SK-N-SH (cell line): Measurements from ENCODE around the gene GJA3. TPM values are rescaled to one million over a fixed set of nuclear protein-coding genes. Genes with fewer than 3 reads are reported as not detected.

Experiments used
- CTCF ChIA-PET: fragments of 300-600, 350-600 bp; formaldehyde crosslinking; extraction: SDS; loops from one replicate; lab custom pipeline; 2021; lab: Yijun Ruan, JAX
- POLR2A ChIA-PET: fragments of 350-600 bp; sonication (Branson Sonifier 250); formaldehyde crosslinking; extraction: SDS; loops from one replicate; lab custom pipeline; 2020; ENCODE audit warnings: antibody characterized with exemption, inconsistent platforms; lab: Yijun Ruan, JAX
- DNase-seq: peaks from one replicate; pipeline ENCODE4 v3.0.0; 2012
- H2AFZ ChIP-seq: fragments of 200-600 bp; sonication (generic); 2 replicates; pipeline ENCODE4 v1.8.1; 2016; ENCODE audit warnings: antibody characterized with exemption, mild to moderate bottlenecking, low read depth
- H3F3A ChIP-seq: fragments of 200-600 bp; sonication (generic); replicated peaks from 2 replicates; pipeline ENCODE3; 2016; ENCODE audit warnings: antibody characterized with exemption, mild to moderate bottlenecking; ENCODE audit not compliant: insufficient read depth
- H3K27ac ChIP-seq, 2 experiments: fragments of 200-500 bp in 1 of 2; fragments of 200-600 bp in 1 of 2; sonication (Bioruptor generic) in 1 of 2; sonication (generic), shearing (Covaris generic) in 1 of 2; 2 replicates each; pipeline versions ENCODE4 v1.5.1 to v1.6.1; 2014 to 2016; ENCODE audit warnings: low read depth in 2 of 2, inconsistent platforms in 1 of 2, low read length in 1 of 2, mild to moderate bottlenecking in 1 of 2, mixed read lengths in 1 of 2
- H3K27me3 ChIP-seq: fragments of 200-600 bp; sonication (generic), shearing (Covaris generic); 2 replicates; pipeline ENCODE4 v1.6.1; 2016; ENCODE audit warnings: mixed run types; ENCODE audit not compliant: insufficient read depth
- H3K36me3 ChIP-seq, 2 experiments: fragments of 200-500 bp in 1 of 2; fragments of 200-600 bp in 1 of 2; sonication (Bioruptor generic) in 1 of 2; sonication (generic) in 1 of 2; replicated peaks in 1 of 2; 2 replicates each; pipeline versions ENCODE3 to v1.5.1; 2014 to 2016; ENCODE audit warnings: low read length in 1 of 2, mild to moderate bottlenecking in 1 of 2; ENCODE audit not compliant: insufficient read depth in 2 of 2, control insufficient read depth in 1 of 2
- H3K4me1 ChIP-seq, 2 experiments: fragments of 200-500 bp in 1 of 2; fragments of 200-600 bp in 1 of 2; sonication (Bioruptor generic) in 1 of 2; sonication (generic), shearing (Covaris generic) in 1 of 2; 2 replicates each; pipeline versions ENCODE4 v1.5.1 to v1.6.1; 2014 to 2016; ENCODE audit warnings: low read depth in 1 of 2, low read length in 1 of 2, mixed run types in 1 of 2; ENCODE audit not compliant: insufficient read depth in 2 of 2, control insufficient read depth in 1 of 2
- H3K4me2 ChIP-seq: fragments of 200-600 bp; sonication (generic), shearing (Covaris generic); 2 replicates; pipeline ENCODE4 v1.6.1; 2017; ENCODE audit warnings: mixed run types
- H3K4me3 ChIP-seq, 2 experiments: fragments of 200-500 bp in 1 of 2; fragments of 200-600 bp in 1 of 2; sonication (Bioruptor generic) in 1 of 2; sonication (generic), shearing (Covaris generic) in 1 of 2; 2 replicates each; pipeline versions ENCODE4 v1.5.1 to v1.8.1; 2014 to 2016; ENCODE audit warnings: low read depth in 2 of 2, inconsistent platforms in 1 of 2, low read length in 1 of 2, mild to moderate bottlenecking in 1 of 2, mixed read lengths in 1 of 2, moderate library complexity in 1 of 2
- H3K79me2 ChIP-seq: fragments of 200-600 bp; sonication (generic); 2 replicates; pipeline ENCODE4 v1.8.1; 2017; ENCODE audit warnings: mild to moderate bottlenecking; ENCODE audit not compliant: insufficient read depth
- H3K9ac ChIP-seq: fragments of 200-600 bp; sonication (generic); 2 replicates; pipeline ENCODE4 v1.6.1; 2017; ENCODE audit warnings: mixed run types
- H3K9me2 ChIP-seq: fragments of 200-600 bp; sonication (generic); 2 replicates; pipeline ENCODE4 v1.6.1; 2017; ENCODE audit warnings: mixed run types
- H3K9me3 ChIP-seq: fragments of 200-600 bp; sonication (generic); 2 replicates; pipeline ENCODE4 v1.6.1; 2017; ENCODE audit warnings: mixed run types, mild to moderate bottlenecking, moderate library complexity
- H4K20me1 ChIP-seq: fragments of 200-600 bp; sonication (generic); 2 replicates; pipeline ENCODE4 v1.6.1; 2017; ENCODE audit warnings: mild to moderate bottlenecking, mixed run types; ENCODE audit not compliant: insufficient read depth
- ELF1 ChIP-seq: IDR thresholded peaks from 2 replicates; pipeline ENCODE4 v1.4.0; 2012
- FOXM1 ChIP-seq: IDR thresholded peaks from 2 replicates; pipeline ENCODE4 v1.4.0; 2012; ENCODE audit warnings: low read depth, mild to moderate bottlenecking
- GABPA ChIP-seq: IDR thresholded peaks from 2 replicates; pipeline ENCODE4 v1.4.0; 2012; ENCODE audit warnings: low read depth, mild to moderate bottlenecking
- GATA2 ChIP-seq: sonication (generic); formaldehyde crosslinking; IDR thresholded peaks from 2 replicates; pipeline ENCODE4 v1.5.0; 2020; ENCODE audit warnings: mild to moderate bottlenecking, missing genetic modification reagents
- MEF2A ChIP-seq: IDR thresholded peaks from 2 replicates; pipeline ENCODE4 v1.4.0; 2012; ENCODE audit warnings: low read depth, borderline replicate concordance
- NFIC ChIP-seq: IDR thresholded peaks from 2 replicates; pipeline ENCODE4 v1.4.0; 2012; ENCODE audit warnings: borderline replicate concordance
- PBX3 ChIP-seq: IDR thresholded peaks from 2 replicates; pipeline ENCODE4; 2012
- RAD21 ChIP-seq: IDR thresholded peaks from 2 replicates; pipeline ENCODE4 v1.6.1; 2012; ENCODE audit warnings: mild to moderate bottlenecking, low read length
- TAF1 ChIP-seq: IDR thresholded peaks from 2 replicates; pipeline ENCODE4 v1.6.1; 2012; ENCODE audit warnings: low read depth, mild to moderate bottlenecking, low read length, moderate library complexity, borderline replicate concordance
- TEAD4 ChIP-seq: IDR thresholded peaks from 2 replicates; pipeline ENCODE4 v1.4.0; 2012; ENCODE audit warnings: mild to moderate bottlenecking, borderline replicate concordance; ENCODE audit not compliant: insufficient read depth
- YY1 ChIP-seq: IDR thresholded peaks from 2 replicates; pipeline ENCODE4 v1.4.0; 2012; ENCODE audit warnings: low read depth, mild to moderate bottlenecking
- WGBS: methylation state at CpG from one replicate; pipeline ENCODE4 v1.1.6; 2017; ENCODE audit warnings: low lambda C conversion rate; 5-methylcytosine and 5-hydroxymethylcytosine counted together
- polyA plus RNA-seq, 3 experiments: library from polyadenylated mRNA; depleted of rRNA; stranded (reverse); fragments of >200 nt; gene quantifications; 2 replicates each; pipeline ENCODE4 v1.2.3, GENCODE V29; 2012
- TF ChIP-seq, protein P1 (sequence below): IDR thresholded peaks from 2 replicates; pipeline ENCODE4 v1.4.0; 2012; ENCODE audit warnings: low read depth
- TF ChIP-seq, protein P2 (sequence below): IDR thresholded peaks from 2 replicates; pipeline ENCODE4 v1.4.0; 2012; ENCODE audit warnings: low read depth, borderline replicate concordance

The GJA3 gene
- polyA plus RNA-seq, 1 of the 3 experiments (the other 2 are of a cell fraction): not detected

- Histone ChIP-seq H3K27me3 (peaks cover 96% of the 10 kb centered on the region), H2AFZ (no peak overlapping the region), H3K4me1 (peaks cover 0 to 10% of the 10 kb centered on the region in 2 experiments; a peak in 2 of 4 replicates), H3K4me3 (no peak overlapping the region), H3K9me2 (no peaks in the 10 kb centered on the region), H4K20me1 (no peaks in the 10 kb centered on the region), H3K79me2 (no peaks in the 10 kb centered on the region), H3K9me3 (no peaks in the 10 kb centered on the region), H3K36me3 (no peaks in the 10 kb centered on the region), H3K4me2 (no peak overlapping the region), H3K27ac (no peak overlapping the region), H3F3A (peaks cover 4% of the 10 kb centered on the region), H3K9ac (no peak overlapping the region)
- 16% methylated on average over 8 of the region's 8 CpGs for WGBS
- ChIA-PET CTCF (interaction anchor here (1.5 to 4.4 kb wide), 2 partner anchors 9 to 24 kb away, joined by 4 to 17 read pairs; no protein-coding TSS in a partner anchor), POLR2A (no interaction called here)
- TF ChIP-seq GABPA (no peak), FOXM1 (no peak), PBX3 (no peak), RAD21 (no peak), TEAD4 (no peak), MEF2A (no peak), NFIC (no peak), GATA2 (CRISPR knock-in tag) (no peak), TAF1 (no peak), ELF1 (no peak), YY1 (no peak)
- TF ChIP-seq, protein P1, sequence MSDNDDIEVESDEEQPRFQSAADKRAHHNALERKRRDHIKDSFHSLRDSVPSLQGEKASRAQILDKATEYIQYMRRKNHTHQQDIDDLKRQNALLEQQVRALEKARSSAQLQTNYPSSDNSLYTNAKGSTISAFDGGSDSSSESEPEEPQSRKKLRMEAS: no peak
- DNase-seq: no peak
Measured at GRCh38 chr13:20173116-20173746, 12.4 kb upstream of the GJA3 start.

- no peak overlapping the region for H3K9ac ChIP-seq
- H3K4me1 ChIP-seq: peaks cover 0 to 10% of the 10 kb centered on the region in 2 experiments; a peak in 2 of 4 replicates
- no peak overlapping the region for H3K27ac ChIP-seq
- H3K4me2 ChIP-seq: no peak overlapping the region
- no peak overlapping the region for H3K4me3 ChIP-seq
- no peaks in the 10 kb centered on the region for H3K79me2 ChIP-seq
- H3K27me3 ChIP-seq: peaks cover 96% of the 10 kb centered on the region
- DNase-seq: no peak
- peaks cover 4% of the 10 kb centered on the region for H3F3A ChIP-seq
- H3K9me2 ChIP-seq: no peaks in the 10 kb centered on the region
- ChIA-PET POLR2A (no interaction called here), CTCF (interaction anchor here (0.6 to 3.2 kb wide), 3 partner anchors 11 to 754 kb away, joined by 3 to 11 read pairs (median 6); no protein-coding TSS in a partner anchor)
- H3K9me3 ChIP-seq: no peaks in the 10 kb centered on the region
- H3K36me3 ChIP-seq: no peaks in the 10 kb centered on the region
- TF ChIP-seq, protein P2, sequence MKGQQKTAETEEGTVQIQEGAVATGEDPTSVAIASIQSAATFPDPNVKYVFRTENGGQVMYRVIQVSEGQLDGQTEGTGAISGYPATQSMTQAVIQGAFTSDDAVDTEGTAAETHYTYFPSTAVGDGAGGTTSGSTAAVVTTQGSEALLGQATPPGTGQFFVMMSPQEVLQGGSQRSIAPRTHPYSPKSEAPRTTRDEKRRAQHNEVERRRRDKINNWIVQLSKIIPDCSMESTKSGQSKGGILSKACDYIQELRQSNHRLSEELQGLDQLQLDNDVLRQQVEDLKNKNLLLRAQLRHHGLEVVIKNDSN: no peak
- H2AFZ ChIP-seq: no peak overlapping the region
- WGBS: 10% methylated on average over 1 of the region's 1 CpG
- no peaks in the 10 kb centered on the region for H4K20me1 ChIP-seq
Measured at GRCh38 chr13:20171364-20171763, 10.5 kb upstream of the GJA3 start.
